HUES64 (cell line): ENCODE data around the gene NUCB1.

Experiments
- H3K27ac ChIP-seq: 2 replicates; pipeline ENCODE4 v1.7.0; 2013; ENCODE audit warnings: low read depth, low read length, inconsistent platforms
- H3K27me3 ChIP-seq: 2 replicates; pipeline ENCODE4 v1.6.1; 2013; ENCODE audit warnings: mild to moderate bottlenecking, low read length; ENCODE audit not compliant: insufficient read depth
- H3K36me3 ChIP-seq: 2 replicates; pipeline ENCODE4 v1.6.1; 2013; ENCODE audit warnings: mild to moderate bottlenecking, low read length; ENCODE audit not compliant: insufficient read depth
- H3K4me1 ChIP-seq: 2 replicates; pipeline ENCODE4 v1.6.1; 2013; ENCODE audit warnings: mild to moderate bottlenecking, low read length, moderate library complexity; ENCODE audit not compliant: insufficient read depth
- H3K4me3 ChIP-seq: 2 replicates; pipeline ENCODE4 v1.5.1; 2013; ENCODE audit warnings: mild to moderate bottlenecking, low read length, moderate library complexity
- H3K9ac ChIP-seq: 2 replicates; pipeline ENCODE4 v1.6.1; 2013; ENCODE audit warnings: mild to moderate bottlenecking, low read depth, low read length
- H3K9me3 ChIP-seq: 2 replicates; pipeline ENCODE4 v1.6.1; 2013; ENCODE audit warnings: low read depth, low read length; ENCODE audit not compliant: insufficient read depth
- WGBS: fragments of 150-250, 120-280 bp; methylation state at CpG from one replicate; pipeline ENCODE4 v1.1.7; 2013; ENCODE audit warnings: missing lambda C conversion rate; 5-methylcytosine and 5-hydroxymethylcytosine counted together

NUCB1 gene

DNA sequence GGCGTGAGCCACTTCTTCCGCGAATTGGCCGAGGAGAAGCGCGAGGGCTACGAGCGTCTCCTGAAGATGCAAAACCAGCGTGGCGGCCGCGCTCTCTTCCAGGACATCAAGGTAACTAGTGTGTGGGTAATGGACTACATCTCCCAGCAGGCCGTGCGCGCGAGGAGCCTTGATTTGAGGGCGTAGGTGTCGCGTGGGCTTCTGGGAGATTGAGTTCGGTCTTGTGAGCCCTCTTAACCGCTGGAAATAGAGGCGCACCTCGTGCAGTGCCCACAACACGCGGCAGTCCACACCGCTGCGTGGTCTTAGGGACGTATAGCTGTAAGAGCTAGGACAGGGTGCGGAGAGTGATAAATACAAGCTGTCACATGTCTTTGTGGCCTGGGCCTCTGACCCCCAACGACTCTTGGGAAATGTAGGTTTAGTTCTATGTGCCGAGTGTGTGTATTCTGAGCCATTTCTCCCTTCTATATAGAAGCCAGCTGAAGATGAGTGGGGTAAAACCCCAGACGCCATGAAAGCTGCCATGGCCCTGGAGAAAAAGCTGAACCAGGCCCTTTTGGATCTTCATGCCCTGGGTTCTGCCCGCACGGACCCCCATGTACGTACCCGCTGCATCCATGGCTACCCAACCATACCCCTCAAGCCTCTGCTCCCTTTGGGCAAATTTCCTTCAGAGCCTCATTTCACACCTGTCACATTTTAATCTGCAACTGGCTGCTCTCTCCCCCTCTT, 65.9 kb downstream of the NUCB1 start:
- 13% methylated on average over 36 of the region's 36 CpGs for WGBS
- Histone ChIP-seq H3K36me3 (peaks cover 41% of the 10 kb centered on the region), H3K4me1 (peaks cover 19% of the 10 kb centered on the region), H3K27me3 (no peaks in the 10 kb centered on the region), H3K4me3 (peak overlapping the region; percentile 77), H3K27ac (peak overlapping the region; percentile 72), H3K9me3 (no peaks in the 10 kb centered on the region), H3K9ac (peak overlapping the region; percentile 92)

DNA sequence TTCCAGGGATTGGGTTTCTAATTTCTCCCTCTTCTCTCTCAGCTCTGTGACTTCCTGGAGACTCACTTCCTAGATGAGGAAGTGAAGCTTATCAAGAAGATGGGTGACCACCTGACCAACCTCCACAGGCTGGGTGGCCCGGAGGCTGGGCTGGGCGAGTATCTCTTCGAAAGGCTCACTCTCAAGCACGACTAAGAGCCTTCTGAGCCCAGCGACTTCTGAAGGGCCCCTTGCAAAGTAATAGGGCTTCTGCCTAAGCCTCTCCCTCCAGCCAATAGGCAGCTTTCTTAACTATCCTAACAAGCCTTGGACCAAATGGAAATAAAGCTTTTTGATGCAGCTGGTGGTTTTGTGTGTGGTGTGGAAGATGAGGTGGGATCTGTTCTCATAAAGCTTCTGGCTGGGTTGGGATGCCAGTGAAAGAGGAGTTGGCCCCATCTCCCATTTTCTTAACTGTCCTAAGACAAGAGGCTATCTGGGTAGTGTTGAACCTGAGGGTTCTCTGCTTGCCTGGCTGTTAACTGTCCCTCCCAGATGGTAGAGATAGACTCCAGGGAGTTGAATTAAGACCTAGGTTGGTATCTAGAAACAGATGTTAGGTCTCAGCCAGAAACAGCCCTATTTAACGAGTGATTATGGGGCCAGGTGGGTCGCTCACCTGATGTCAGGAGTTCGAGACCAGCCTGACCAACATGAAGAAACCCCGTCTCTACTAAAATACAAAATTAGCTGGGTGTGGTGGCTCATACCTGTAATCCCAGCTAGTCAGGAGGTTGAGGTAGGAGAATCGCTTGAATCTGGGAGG, 66.6 kb downstream of the NUCB1 start:
- Histone ChIP-seq H3K9ac (no peak overlapping the region; the same call in 1 of the 2 replicates), H3K27me3 (no peaks in the 10 kb centered on the region), H3K27ac (0 out of 2 replicates have a peak overlapping the region, but pooled peaks have one; percentile 31), H3K4me1 (peaks cover 19% of the 10 kb centered on the region), H3K4me3 (peak overlapping the region; percentile 77), H3K36me3 (peaks cover 39% of the 10 kb centered on the region), H3K9me3 (no peaks in the 10 kb centered on the region)
- 88% methylated on average over 10 of the region's 10 CpGs for WGBS

DNA sequence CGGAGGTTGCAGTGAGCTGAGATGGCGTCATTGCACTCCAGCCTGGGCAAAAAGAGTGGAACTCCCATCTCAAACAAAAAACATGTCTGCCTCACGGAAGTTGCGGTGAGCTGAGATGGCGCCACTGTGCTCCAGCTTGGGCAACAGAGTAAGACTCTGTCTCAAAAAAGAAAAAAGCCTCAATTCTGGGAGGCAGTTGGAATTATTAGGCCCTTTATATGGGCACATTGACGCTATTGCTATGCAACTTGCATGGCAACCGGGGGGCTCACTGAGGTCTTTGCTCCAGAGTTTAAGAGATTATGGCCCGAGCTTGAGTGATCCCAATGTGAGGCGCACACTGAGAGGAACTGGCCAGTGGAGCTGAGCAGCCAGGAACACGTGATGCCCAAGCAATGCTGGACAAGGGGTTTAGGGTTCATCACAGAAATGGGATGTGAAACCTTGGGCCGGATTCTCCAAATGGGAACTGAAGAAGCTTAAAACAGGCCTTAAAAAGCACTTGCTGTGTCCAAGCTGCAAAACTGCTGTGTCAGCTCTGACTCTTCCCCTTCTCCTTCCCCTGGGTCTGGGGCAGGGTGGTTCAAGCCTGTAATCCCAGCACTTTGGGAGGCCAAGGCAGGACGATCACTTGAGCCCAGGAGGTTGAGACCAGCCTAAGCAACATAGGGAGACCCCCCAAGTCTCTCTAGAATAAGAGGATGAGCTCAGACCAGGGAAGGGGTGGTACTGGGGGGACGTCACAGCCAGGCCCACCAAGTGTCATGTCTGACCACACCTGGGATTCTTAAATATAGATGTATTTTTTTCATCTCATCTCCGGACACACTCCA, 67.5 kb downstream of the NUCB1 start:
- peaks cover 40% of the 10 kb centered on the region for H3K36me3 ChIP-seq
- peaks cover 19% of the 10 kb centered on the region for H3K4me1 ChIP-seq
- H3K4me3 ChIP-seq = no peak overlapping the region
- no peaks in the 10 kb centered on the region for H3K9me3 ChIP-seq
- no peaks in the 10 kb centered on the region for H3K27me3 ChIP-seq
- no peak overlapping the region for H3K9ac ChIP-seq
- 93% methylated on average over 12 of the region's 14 CpGs for WGBS
- peak overlapping the region; percentile 5; the same call in 1 of the 2 replicates for H3K27ac ChIP-seq

DNA sequence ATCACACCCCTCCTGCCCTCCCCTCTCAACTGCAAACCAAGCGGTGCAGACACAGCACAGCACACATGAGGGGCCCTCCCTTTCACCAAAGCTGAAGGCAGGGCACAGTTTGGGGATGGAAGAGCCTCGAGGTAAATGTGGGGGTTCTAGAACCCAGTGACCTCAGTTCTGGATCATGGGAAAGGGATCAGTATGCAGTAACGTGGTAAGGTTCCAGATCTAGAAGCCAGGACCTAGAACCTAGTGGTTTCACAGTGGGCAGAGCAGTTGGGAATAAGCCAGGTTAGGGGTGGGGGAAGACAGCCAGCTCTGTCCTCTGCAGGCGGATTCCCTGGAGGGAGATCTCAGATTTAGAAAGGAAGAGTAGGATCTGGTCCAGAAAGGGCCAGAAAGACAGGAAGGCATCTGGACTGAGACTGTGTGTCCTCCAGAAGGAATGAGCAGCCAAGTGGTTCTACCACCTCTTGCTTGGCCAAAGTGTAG, 68.1 kb downstream of the NUCB1 start:
- Histone ChIP-seq H3K9me3 (no peaks in the 10 kb centered on the region), H3K4me1 (peaks cover 17% of the 10 kb centered on the region), H3K36me3 (peaks cover 46% of the 10 kb centered on the region), H3K27ac (no peak overlapping the region), H3K27me3 (no peaks in the 10 kb centered on the region), H3K4me3 (no peak overlapping the region), H3K9ac (no peak overlapping the region)
- 92% methylated on average over 4 of the region's 4 CpGs for WGBS

DNA sequence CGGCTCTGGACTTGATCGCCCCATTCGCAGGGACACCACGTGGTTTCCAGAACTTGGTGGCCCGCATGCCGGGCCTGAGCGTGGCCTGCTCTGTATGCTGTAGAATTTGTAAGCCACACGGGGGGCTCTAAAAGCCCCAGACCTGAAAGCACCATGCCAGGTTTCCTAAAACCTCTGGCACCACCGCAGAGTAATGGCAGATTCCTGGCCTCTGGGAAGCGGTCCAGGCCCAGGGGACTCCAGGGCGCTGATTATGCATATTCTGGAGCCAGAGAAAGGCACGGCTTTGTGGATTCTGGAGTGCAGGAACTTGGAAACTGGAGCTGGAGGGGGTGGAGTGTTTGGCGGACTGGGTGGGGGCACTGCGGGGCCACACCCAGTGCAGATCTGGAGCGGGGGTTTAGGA, 68.7 kb downstream of the NUCB1 start:
- H3K27ac ChIP-seq = no peak overlapping the region
- no peaks in the 10 kb centered on the region for H3K9me3 ChIP-seq
- 95% methylated on average over 15 of the region's 15 CpGs for WGBS
- no peaks in the 10 kb centered on the region for H3K27me3 ChIP-seq
- H3K4me3 ChIP-seq = no peak overlapping the region
- peaks cover 12% of the 10 kb centered on the region for H3K4me1 ChIP-seq
- H3K36me3 ChIP-seq = peaks cover 50% of the 10 kb centered on the region
- no peak overlapping the region for H3K9ac ChIP-seq

DNA sequence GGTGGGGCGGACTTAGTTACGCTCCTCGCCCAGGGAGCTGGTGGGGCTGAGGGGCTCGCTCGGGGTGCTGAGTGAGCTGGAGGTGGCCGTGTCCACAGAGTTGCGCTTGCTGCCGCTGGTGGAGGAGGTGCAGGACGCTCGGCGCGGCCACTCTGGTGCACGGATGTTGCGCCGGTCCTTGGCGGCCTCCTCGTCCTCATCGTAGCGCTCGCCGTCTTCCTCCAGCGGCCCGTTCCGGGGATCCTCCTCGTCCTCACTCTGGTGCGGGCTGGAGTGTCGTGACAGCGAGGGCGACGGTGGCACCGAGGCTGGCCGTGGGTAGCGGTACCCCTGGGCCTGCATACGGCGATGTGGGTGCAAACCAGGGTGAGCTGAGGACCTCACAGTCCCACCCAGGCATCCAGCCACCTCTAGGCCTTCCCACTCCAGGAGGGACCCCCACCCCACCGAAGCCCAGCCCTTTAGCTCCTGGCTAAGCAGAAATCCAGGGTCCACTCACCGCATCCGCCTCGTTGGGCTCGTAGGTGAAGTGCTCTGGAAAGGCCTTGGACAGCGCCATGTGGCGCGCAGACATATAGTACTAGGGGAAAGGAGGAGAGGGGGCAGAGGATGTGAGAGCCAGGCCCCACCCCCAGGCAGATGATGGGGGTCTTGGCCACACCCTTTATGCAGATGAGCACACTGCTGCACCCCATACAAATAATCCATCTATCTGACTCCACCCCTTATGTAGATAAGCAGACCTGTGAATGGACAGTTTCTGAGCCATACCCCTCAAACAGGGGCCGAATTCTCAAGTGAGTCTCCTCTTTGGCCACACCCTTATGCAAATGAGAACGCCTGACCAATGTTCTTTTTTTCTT, 69.4 kb downstream of the NUCB1 start:
- H3K9ac ChIP-seq = no peak overlapping the region
- no peak overlapping the region for H3K27ac ChIP-seq
- peaks cover 5% of the 10 kb centered on the region for H3K4me1 ChIP-seq
- H3K27me3 ChIP-seq = no peaks in the 10 kb centered on the region
- H3K36me3 ChIP-seq = peaks cover 57% of the 10 kb centered on the region
- no peak overlapping the region for H3K4me3 ChIP-seq
- no peaks in the 10 kb centered on the region for H3K9me3 ChIP-seq
- WGBS = 95% methylated on average over 45 of the region's 45 CpGs

DNA sequence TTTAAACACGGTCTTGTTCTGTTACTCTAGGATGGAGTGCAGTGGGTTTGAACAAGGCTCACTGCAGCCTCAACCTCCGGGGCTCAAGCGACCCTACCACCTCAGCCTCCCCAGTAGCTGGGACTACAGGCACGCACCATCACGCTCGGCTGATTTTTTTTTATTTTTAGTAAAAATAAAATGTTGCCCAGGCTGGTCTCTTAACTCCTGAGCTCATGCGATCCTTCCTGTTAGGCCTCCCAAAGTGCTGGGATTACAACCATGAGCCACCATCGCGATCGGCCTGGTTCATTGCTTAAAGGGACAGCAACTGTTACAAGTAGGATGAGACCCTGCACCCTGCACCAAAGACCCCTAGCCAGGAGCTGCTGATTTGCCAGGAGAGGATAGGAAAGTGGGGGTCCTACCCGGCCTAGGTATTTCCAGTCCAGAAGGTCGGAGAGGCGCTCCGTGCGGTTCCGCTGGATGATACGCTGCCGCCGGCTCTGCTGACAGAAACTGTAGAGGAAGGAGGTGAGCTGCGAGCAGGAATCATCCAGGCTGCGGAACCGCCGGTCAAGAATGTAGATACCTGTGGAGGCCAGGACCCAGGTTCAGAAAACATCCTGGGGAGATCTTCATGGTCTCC, 70.1 kb downstream of the NUCB1 start:
- H3K36me3 ChIP-seq = peaks cover 61% of the 10 kb centered on the region

DNA sequence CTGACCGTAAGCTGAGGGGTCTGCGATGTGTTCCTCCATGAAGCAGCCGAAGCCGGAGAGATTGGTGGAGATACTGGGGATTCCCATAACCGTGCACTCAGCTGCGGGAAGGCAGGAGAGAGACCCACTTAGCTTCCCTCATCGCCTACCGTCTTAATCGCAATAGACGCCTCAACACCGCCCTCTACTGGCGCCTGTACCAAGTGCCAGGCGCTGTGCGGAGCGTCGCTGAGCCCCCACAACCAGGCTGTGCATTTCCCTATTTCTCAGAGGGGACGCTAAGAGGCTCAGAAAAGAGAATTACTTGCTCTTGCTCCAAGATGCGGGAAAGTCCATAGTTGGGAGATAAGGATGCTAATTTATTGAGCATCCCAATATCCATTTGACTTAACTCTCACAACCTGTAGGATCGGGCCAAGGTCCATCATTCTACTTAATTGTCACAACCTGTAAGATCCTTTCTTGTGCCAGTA, 70.8 kb downstream of the NUCB1 start:
- Histone ChIP-seq H3K4me3 (no peak overlapping the region), H3K4me1 (0 out of 2 replicates have a peak, but pooled peaks cover 3% of the 10 kb centered on the region), H3K27me3 (no peaks in the 10 kb centered on the region), H3K9ac (no peak overlapping the region), H3K27ac (no peak overlapping the region), H3K36me3 (peaks cover 59% of the 10 kb centered on the region), H3K9me3 (no peaks in the 10 kb centered on the region)
- WGBS = 26% methylated on average over 18 of the region's 19 CpGs

More for the DNA sequence above, 70.1 kb downstream of the NUCB1 start:
- Histone ChIP-seq H3K4me1 (0 out of 2 replicates have a peak, but pooled peaks cover 3% of the 10 kb centered on the region), H3K4me3 (no peak overlapping the region), H3K9me3 (no peaks in the 10 kb centered on the region), H3K27ac (no peak overlapping the region), H3K9ac (no peak overlapping the region), H3K27me3 (no peaks in the 10 kb centered on the region)
- 94% methylated on average over 23 of the region's 23 CpGs for WGBS
